Measurements from ENCODE around the gene USHBP1.
A peak's percentile ranks its signal among the peaks of the same experiment; 100 is the strongest.

Gene USHBP1

GRCh38 chr19:17225053-17225452 is 39.5 kb downstream of the USHBP1 start:
- DNase-seq = no peak
- Histone ChIP-seq H3K4me3 (ENCODE audit: low read depth, low read length) (no peak overlapping the region), H3K27me3 (replicated peaks) (no peaks in the 10 kb centered on the region), H3K27ac (no peak overlapping the region), H3K36me3 (replicated peaks) (peaks cover 3% of the 10 kb centered on the region)
- in situ Hi-C loops (cut with HindIII; ENCODE audit: low pct_ligation_motif_present, low sequenced_read_pairs) = no loop called here
- no peak for TF ChIP-seq CTCF (IDR thresholded peaks at IDR 0.05; ENCODE audit: low read depth, low read length, missing control alignments)

- H3K27me3 ChIP-seq (replicated peaks) = no peaks in the 10 kb centered on the region
- in situ Hi-C loops (cut with HindIII; ENCODE audit: low pct_ligation_motif_present, low sequenced_read_pairs) = no loop called here
- TF ChIP-seq CTCF (IDR thresholded peaks at IDR 0.05; ENCODE audit: low read depth, low read length, missing control alignments) = no peak
- H3K27ac ChIP-seq = no peak overlapping the region
- DNase-seq = peak; percentile 71
- peaks cover 16% of the 10 kb centered on the region for H3K36me3 ChIP-seq (replicated peaks)
- no peak overlapping the region for H3K4me3 ChIP-seq (ENCODE audit: low read depth, low read length)
Observed at GRCh38 chr19:17220207-17220758, 44.3 kb downstream of the USHBP1 start.

GRCh38 chr19:17219286-17219685 is 45.3 kb downstream of the USHBP1 start:
- in situ Hi-C loops (cut with HindIII; ENCODE audit: low pct_ligation_motif_present, low sequenced_read_pairs) = no loop called here
- H3K27ac ChIP-seq = no peak overlapping the region
- H3K4me3 ChIP-seq (ENCODE audit: low read depth, low read length) = no peak overlapping the region
- no peak for DNase-seq
- peaks cover 16% of the 10 kb centered on the region for H3K36me3 ChIP-seq (replicated peaks)
- no peak for TF ChIP-seq CTCF (IDR thresholded peaks at IDR 0.05; ENCODE audit: low read depth, low read length, missing control alignments)
- H3K27me3 ChIP-seq (replicated peaks) = no peaks in the 10 kb centered on the region

GRCh38 chr19:17216058-17216670 is 48.4 kb downstream of the USHBP1 start:
- peak overlapping the region; percentile 75 for H3K4me3 ChIP-seq (ENCODE audit: low read depth, low read length)
- H3K36me3 ChIP-seq (replicated peaks) = peaks cover 38% of the 10 kb centered on the region
- DNase-seq = no peak
- H3K27ac ChIP-seq = no peak overlapping the region
- no peak for TF ChIP-seq CTCF (IDR thresholded peaks at IDR 0.05; ENCODE audit: low read depth, low read length, missing control alignments)
- in situ Hi-C loops (cut with HindIII; ENCODE audit: low pct_ligation_motif_present, low sequenced_read_pairs) = no loop called here
- H3K27me3 ChIP-seq (replicated peaks) = no peaks in the 10 kb centered on the region

GRCh38 chr19:17215127-17215971 is 49.2 kb downstream of the USHBP1 start, which contains the start of gene USE1:
USE1 (plus strand) TSS chr19:17215357; CDS start chr19:17215406, 49 bp downstream.
- peak; percentile 82 for DNase-seq
- Histone ChIP-seq H3K27ac (peak within 1 kb of the TSS; percentile 95), H3K4me3 (ENCODE audit: low read depth, low read length) (peak within 1 kb of the TSS; percentile 75), H3K36me3 (replicated peaks) (peaks cover 45% of the 10 kb centered on the region), H3K27me3 (replicated peaks) (no peaks in the 10 kb centered on the region)
- no peak for TF ChIP-seq CTCF (IDR thresholded peaks at IDR 0.05; ENCODE audit: low read depth, low read length, missing control alignments)
- in situ Hi-C loops (cut with HindIII; ENCODE audit: low pct_ligation_motif_present, low sequenced_read_pairs) = no loop called here

Measured in brain microvascular endothelial cell (primary cell).